Tibial nerve (tissue), 4 donors: Measurements from ENCODE around the gene APCDD1.

Experiments
- EP300 ChIP-seq, 2 donors: sonication (generic); formaldehyde crosslinking; IDR thresholded peaks; one replicate each; pipeline ENCODE4 v1.6.1; 2017; ENCODE audit warnings: antibody characterized with exemption in 2 of 2, mild to moderate bottlenecking in 1 of 2
- POLR2A ChIP-seq, 2 donors: fragments of 450-650 bp; IDR thresholded peaks; one replicate each; pipeline ENCODE4 v1.6.1; 2017; ENCODE audit warnings: antibody characterized with exemption in 2 of 2, mild to moderate bottlenecking in 2 of 2, moderate library complexity in 2 of 2
- TF ChIP-seq, protein P1 (sequence below), 5 experiments: fragments of 200-600 bp in 3 of 5; fragments of 450-650 bp in 2 of 5; sonication (generic) in 3 of 5; IDR thresholded peaks; one replicate each; pipeline ENCODE4 v1.5.1; 2016 to 2019; ENCODE audit warnings: antibody characterized with exemption in 5 of 5, mild to moderate bottlenecking in 3 of 5, moderate library complexity in 2 of 5

GRCh38 chr18:10417191-10417590 lies 37.2 kb upstream of the APCDD1 start:
- TF ChIP-seq, protein P1, sequence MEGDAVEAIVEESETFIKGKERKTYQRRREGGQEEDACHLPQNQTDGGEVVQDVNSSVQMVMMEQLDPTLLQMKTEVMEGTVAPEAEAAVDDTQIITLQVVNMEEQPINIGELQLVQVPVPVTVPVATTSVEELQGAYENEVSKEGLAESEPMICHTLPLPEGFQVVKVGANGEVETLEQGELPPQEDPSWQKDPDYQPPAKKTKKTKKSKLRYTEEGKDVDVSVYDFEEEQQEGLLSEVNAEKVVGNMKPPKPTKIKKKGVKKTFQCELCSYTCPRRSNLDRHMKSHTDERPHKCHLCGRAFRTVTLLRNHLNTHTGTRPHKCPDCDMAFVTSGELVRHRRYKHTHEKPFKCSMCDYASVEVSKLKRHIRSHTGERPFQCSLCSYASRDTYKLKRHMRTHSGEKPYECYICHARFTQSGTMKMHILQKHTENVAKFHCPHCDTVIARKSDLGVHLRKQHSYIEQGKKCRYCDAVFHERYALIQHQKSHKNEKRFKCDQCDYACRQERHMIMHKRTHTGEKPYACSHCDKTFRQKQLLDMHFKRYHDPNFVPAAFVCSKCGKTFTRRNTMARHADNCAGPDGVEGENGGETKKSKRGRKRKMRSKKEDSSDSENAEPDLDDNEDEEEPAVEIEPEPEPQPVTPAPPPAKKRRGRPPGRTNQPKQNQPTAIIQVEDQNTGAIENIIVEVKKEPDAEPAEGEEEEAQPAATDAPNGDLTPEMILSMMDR (IDR thresholded peaks at IDR 0.05), result no peak
- TF ChIP-seq POLR2A (IDR thresholded peaks at IDR 0.05), result no peak
- no peak for TF ChIP-seq EP300 (IDR thresholded peaks at IDR 0.05)
